ENCODE measurements around the gene FARP2.

DNA sequence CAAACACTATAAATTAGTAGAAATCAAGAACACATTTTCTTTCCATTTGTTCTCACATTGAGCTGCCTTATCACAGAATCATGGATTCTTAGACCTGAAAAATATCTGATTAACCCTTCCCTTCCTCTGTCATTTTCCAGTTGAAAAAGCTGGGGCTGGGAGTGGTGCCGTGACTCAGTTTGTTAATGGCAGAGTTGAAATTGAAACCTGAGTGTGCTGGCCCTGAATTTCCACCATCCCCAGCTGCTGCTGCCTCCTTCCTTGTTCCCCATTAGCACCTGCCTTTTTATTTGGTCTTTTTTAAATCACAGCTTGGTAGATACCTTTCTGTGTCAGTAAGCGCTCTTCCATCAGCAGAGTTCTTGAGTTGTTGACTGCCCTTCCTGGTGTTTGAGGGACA, 10.6 kb downstream of the FARP2 start:
- TF ChIP-seq, protein P1, sequence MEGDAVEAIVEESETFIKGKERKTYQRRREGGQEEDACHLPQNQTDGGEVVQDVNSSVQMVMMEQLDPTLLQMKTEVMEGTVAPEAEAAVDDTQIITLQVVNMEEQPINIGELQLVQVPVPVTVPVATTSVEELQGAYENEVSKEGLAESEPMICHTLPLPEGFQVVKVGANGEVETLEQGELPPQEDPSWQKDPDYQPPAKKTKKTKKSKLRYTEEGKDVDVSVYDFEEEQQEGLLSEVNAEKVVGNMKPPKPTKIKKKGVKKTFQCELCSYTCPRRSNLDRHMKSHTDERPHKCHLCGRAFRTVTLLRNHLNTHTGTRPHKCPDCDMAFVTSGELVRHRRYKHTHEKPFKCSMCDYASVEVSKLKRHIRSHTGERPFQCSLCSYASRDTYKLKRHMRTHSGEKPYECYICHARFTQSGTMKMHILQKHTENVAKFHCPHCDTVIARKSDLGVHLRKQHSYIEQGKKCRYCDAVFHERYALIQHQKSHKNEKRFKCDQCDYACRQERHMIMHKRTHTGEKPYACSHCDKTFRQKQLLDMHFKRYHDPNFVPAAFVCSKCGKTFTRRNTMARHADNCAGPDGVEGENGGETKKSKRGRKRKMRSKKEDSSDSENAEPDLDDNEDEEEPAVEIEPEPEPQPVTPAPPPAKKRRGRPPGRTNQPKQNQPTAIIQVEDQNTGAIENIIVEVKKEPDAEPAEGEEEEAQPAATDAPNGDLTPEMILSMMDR (IDR thresholded peaks at IDR 0.05; ENCODE audit: low read length), result no peak
- no peak for TF ChIP-seq EZH2 (IDR thresholded peaks at IDR 0.05; ENCODE audit: borderline replicate concordance, low read length)
